GOT3 (cell line): ENCODE measurements around the gene PVALEF.

Experiments used
- DNase-seq: peaks from one replicate; lab custom pipeline; 2025; ENCODE audit warnings: mixed read lengths; lab: John Stamatoyannopoulos, UW

The PVALEF gene

GRCh38 chr17:81183316-81183715 lies 18.0 kb downstream of the PVALEF start:
- DNase-seq = no peak

GRCh38 chr17:81183807-81184206 lies 18.5 kb downstream of the PVALEF start:
- no peak for DNase-seq

- no peak for DNase-seq
These were observed 19.2 kb downstream of the PVALEF start for GRCh38 chr17:81184555-81184954.

GRCh38 chr17:81186203-81186602 lies 20.9 kb downstream of the PVALEF start:
- DNase-seq = no peak

GRCh38 chr17:81187120-81187519 lies 21.8 kb downstream of the PVALEF start:
- DNase-seq = no peak

GRCh38 chr17:81187586-81188490 lies 22.5 kb downstream of the PVALEF start:
- DNase-seq = no peak

GRCh38 chr17:81188491-81188840 lies 23.2 kb downstream of the PVALEF start:
- DNase-seq = no peak

- DNase-seq = no peak
These were observed 23.7 kb downstream of the PVALEF start for GRCh38 chr17:81189016-81189415.

- DNase-seq = no peak
These were observed 24.6 kb downstream of the PVALEF start for GRCh38 chr17:81189670-81190530.

- no peak for DNase-seq
These were observed 25.3 kb downstream of the PVALEF start for GRCh38 chr17:81190591-81190990.

- DNase-seq = no peak
These were observed 25.8 kb downstream of the PVALEF start for GRCh38 chr17:81191116-81191515.

GRCh38 chr17:81191646-81192045 lies 26.3 kb downstream of the PVALEF start:
- no peak for DNase-seq

GRCh38 chr17:81192386-81193050 lies 27.2 kb downstream of the PVALEF start:
- DNase-seq = no peak

GRCh38 chr17:81193051-81193410 lies 27.7 kb downstream of the PVALEF start:
- DNase-seq = no peak

- no peak for DNase-seq
These were observed 28.3 kb downstream of the PVALEF start for GRCh38 chr17:81193470-81194224.

- DNase-seq = no peak
These were observed 29.0 kb downstream of the PVALEF start for GRCh38 chr17:81194225-81194760.

- no peak for DNase-seq
These were observed 29.9 kb downstream of the PVALEF start for GRCh38 chr17:81194941-81195901.

GRCh38 chr17:81195941-81196495 lies 30.7 kb downstream of the PVALEF start:
- no peak for DNase-seq

GRCh38 chr17:81196505-81197408 lies 31.4 kb downstream of the PVALEF start:
- DNase-seq = no peak
